ENCODE results near the gene TBC1D2. TPM values are rescaled to one million over a fixed set of nuclear protein-coding genes. Genes with fewer than 3 reads are reported as not detected.
"Not testable (repeated sequence)": the region's sequence is repeated elsewhere in the genome, so short reads cannot be mapped to it uniquely, and the experiment has no call there.

TBC1D2 gene, protein sequence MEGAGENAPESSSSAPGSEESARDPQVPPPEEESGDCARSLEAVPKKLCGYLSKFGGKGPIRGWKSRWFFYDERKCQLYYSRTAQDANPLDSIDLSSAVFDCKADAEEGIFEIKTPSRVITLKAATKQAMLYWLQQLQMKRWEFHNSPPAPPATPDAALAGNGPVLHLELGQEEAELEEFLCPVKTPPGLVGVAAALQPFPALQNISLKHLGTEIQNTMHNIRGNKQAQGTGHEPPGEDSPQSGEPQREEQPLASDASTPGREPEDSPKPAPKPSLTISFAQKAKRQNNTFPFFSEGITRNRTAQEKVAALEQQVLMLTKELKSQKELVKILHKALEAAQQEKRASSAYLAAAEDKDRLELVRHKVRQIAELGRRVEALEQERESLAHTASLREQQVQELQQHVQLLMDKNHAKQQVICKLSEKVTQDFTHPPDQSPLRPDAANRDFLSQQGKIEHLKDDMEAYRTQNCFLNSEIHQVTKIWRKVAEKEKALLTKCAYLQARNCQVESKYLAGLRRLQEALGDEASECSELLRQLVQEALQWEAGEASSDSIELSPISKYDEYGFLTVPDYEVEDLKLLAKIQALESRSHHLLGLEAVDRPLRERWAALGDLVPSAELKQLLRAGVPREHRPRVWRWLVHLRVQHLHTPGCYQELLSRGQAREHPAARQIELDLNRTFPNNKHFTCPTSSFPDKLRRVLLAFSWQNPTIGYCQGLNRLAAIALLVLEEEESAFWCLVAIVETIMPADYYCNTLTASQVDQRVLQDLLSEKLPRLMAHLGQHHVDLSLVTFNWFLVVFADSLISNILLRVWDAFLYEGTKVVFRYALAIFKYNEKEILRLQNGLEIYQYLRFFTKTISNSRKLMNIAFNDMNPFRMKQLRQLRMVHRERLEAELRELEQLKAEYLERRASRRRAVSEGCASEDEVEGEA
- total RNA-seq = 1.9 TPM

DNA sequence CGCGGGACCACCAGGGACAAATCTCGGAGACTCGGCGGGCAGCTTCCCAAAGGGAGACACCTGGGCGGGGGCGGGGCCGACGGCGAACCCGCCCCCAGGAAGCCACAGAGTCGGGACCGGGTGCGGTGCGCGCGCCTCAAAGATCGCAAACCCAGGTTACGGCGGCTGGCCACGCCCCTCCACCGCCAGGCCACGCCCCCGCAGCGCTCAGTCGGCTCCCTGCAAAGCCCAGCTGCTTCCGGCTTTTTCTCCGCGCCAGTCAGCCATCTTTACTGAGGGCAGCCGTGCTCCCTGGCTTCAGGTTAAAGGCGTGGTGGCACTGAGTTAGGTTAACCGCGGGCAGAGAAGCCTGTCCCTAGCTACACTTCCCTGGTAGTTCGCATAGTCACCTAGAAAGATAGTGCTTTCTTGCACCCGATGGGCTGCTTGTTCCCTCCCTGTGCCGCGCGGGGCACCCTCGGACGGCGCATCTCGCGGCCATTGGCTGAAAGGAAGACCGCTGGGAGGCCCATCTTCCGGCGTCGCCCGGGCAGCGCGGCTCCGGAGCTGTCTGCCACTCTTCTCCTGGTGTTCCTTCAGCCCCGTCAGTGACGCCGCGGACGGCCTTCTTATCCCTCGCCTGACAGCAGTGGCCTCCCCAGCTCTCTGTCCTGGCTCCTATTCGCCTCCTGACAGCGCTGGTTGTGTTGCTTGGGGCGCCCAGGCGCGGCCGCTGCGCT lies at the start of gene TBC1D2:
TBC1D2 (minus strand) TSS at position 72 of the 719 bp plus-strand sequence. CDS start 108 bp downstream, outside the sequence.
- peak; percentile 92 for DNase-seq

DNA sequence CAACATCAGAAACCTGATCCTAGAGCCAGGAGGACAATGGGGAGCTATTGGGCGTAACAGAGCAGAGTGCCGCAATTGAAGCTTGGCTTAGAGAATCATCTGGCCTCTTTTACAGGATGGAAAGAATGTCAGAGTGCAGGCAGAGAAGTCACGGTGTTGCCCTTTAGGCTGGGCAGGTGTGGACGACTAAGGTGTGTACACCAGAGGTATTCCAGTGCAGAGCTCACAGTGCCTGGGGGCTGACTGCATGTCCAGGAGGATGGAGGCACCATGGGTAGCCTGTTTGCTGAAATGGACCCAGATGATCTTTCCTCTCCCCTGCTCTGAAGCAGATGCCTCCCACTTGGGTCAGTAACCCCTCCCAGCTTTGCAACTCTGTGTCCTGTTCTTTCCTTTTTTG lies 48.9 kb upstream of the TBC1D2 start:
- no peak for DNase-seq

DNA sequence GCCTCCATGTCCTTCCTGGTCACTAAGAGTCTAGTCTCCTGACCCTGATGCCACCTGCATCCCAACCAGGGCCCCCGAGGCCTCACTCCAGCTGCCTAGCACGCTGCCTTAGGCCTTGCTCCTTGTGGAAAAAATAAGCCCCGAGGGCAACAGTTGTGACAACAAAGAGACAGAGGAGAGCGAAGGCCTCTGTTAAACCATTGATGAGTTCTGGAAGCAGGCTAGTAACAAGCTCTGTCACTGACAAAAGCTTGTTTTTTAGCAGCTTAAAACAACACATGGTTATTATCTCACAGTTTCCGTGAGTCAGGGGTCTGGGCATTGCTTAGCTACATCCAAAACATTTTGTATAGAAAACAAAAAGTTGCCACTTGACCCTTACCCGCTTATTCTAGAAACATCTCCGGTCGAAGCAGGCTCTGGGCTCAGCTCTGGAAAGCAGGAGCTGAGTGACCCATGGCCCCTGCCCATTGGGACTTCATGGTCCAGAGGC lies 48.2 kb upstream of the TBC1D2 start:
- no peak for DNase-seq

DNA sequence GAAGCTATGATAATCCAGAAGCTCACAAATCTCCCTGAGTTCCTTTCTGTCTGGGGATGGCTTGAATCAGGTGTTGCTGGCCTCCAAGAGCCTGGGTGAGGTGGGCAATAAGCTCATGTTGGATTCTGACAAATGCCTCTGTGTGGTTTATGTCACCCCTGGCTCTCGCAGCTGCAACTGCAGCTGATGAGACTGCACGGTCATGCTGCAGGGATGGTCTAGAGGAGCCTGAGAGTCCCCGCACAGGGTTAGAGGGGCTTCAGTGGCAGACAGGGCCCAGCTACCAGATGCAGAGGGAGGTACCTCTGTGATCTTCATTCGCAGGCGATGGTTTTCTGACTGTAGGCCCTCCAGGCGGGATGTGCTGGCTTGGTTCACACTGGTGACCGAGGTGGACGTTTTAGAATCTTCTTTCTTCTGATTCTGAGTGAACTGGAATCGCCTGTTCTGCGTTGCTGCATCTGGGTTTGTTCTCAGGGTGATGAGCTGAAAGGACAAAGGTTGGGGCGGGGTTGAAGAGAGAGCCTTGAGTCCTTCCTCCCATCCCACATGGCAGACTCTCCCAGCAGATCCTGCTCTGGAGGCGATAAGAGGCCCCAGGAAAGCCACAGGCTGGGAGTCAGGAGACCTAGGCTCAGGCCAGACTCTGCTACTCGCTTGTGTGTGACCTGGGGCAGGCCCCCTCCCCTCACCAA lies 47.6 kb upstream of the TBC1D2 start:
- no peak for DNase-seq

DNA sequence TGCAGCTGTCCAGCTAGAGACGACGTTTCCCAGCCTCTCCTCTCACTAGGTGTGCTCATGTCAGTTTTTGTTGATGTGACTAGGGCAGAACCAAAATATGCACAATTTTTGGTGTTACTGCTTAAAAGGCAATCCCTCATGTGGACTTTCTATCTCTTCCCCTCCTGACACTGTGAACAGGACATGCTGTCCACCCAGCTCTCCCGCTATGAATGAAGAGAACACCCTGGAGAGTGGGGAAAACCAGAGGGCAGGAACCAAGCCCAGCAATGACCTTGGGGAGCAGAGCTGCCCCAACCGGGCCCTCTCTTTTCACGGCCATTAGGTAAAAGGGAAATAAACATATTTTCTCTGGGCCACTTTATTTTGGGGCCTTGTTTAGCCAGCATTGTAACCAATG lies 46.7 kb upstream of the TBC1D2 start:
- no peak for DNase-seq

DNA sequence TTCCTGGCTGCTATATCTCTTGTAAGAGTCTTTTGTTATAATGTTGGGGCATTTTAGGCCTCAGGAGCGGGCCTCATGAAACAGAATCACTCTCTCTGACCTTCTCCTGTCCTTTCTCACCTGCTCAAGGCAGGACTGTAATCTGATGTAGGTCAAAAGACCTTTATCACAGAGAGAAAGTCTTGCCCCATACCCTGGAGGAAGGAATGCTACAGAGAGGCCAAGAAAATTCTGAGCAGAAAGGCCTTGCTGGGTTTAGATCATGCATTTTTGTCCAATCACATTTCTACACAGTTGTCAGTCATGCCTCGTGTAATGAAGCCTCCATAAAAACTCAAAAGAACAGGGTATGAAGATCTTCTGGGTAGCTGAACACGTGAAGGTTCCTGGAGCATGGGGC lies 45.2 kb upstream of the TBC1D2 start:
- no peak for DNase-seq

DNA sequence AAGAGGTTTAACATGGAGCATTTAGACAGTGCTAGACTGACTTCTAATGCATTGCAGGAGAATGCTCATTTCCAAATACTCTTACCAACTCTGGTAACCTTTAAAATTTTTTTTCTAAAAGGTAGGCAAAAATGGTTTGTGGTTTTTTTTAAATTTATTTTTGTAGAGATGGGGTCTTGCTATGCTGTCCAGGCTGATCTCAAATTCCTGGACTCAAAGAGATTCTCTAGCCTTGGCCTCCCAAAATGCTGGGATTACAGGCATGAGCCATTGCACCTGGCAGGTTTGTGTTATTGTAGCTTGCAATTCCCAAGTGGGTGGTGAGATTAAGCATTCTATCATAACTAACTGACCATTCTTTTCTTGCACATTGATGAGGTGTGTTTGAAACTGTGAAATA lies 43.0 kb upstream of the TBC1D2 start:
- no peak for DNase-seq

DNA sequence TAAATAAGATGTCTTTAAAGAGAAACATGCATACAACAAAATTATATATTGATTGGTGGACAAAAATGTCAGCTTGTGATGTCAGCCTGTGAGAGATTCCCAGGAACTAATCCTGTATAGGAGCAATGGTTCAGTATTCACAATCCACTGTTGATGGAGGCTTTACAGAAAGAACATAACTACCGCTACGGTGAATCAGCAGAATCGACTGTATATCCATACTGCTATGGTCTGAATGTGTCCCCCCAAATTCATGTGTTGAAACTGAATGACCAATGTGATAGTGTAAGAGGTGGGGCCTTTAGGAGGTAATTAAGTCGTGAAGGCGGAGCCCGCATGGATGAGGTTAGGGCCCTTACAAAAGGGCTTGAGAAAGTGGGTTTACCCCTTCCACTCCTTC lies 40.4 kb upstream of the TBC1D2 start:
- DNase-seq = no peak

DNA sequence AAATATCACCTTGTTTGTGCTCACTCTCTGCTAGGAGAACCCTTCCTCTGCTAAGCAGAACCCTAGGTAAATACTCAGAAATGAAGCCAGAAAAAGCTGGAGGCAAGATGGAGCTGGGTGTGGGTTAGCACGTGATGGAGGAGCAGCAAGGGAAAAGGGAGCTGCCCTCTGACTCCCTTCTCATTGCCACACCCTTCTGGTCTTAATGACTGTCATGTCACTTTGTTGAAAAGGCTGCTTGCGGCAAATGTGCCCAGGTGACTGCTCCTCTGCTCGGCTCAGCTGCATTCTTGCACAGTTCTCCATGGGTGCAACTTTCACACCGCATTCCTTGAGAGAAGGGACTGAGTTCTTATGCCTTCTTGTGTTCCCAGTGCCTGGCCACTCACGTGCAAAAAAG lies 36.4 kb upstream of the TBC1D2 start:
- no peak for DNase-seq

DNA sequence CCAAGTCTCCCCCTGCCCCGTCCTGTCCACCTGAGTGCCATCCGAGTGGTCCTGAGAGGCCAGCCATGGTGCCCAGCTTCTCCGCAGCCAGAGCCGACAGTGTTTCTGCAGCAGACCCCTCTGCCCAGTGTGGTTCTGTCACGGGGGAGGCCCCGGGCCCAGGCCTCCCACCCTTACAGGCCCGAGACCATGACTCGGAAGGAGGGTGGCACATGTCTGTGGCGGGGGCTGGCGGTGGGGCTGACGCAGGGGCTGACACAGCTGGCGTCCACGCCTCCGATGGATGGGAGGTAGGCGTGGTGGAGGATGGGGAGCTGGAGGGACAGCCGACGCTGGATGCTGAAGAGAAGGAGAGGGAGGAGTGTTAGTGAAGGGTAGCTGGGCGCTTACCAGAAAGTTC lies 35.0 kb upstream of the TBC1D2 start:
- DNase-seq = no peak

DNA sequence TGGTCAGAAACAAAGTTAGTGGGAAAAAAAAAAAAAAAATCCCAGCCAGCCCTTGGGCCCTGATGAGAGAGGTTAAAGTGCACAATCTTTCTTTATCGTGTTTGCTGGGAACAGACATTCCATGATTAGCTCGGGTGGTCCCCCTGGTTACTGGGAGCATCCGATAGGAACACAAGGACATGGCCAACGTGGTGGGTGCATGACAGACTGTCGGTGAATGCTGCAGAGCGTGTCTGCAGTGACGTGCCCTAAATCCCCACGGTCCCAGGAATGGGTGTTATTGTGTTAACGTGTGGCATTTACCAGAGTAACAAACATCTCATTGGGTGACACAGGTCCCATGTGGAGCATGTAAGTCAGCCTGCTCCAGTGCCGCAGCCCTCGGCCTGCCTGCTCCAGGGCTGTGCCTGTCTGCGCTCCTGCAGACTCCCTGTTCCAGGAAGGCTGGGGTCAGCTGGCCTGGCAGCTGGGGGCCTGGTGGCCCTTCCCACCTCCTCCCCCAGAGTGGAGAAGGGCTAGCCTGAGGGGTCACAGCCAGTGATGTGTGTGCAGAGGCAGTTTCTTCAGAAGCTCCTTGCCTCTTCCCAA lies 34.3 kb upstream of the TBC1D2 start:
- DNase-seq = no peak

DNA sequence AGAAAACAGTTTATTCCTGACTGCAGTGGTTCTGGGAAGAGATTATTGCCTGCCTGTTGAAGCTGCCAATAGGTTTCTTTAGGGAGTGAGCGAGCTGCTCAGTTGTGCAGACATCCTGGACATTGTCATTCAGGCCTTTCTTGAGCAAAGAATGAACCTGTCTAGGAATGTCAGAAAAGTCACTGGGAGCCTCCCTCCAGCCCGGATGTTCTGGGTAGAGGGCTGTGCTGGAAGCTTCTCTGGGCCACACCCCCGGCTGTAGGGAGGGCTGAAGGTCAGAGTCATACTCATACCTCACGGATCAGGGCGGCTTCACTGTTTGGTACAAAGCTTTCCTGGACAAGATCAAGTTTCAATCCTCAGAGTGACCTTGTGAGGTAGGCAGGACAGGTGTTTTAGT lies 33.4 kb upstream of the TBC1D2 start:
- DNase-seq = no peak

DNA sequence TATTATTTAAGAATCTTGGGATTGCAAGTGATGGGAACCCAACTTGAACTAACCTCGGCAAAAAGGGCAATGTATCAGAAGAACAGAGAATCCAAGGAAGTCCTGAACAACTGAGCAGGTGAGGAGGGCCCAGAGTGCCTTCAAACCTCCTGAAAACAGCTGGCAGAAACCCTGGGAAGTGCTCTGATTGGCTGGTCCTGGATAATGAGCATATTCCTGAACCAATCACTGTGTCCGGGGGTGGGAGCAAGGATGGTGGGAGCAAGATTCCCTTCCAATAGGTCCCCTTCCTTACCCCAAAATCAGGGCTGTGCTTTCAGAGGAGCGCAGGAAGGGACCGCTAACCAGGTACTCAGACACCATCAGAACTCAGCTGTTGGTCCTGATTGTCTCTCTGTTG lies 31.9 kb upstream of the TBC1D2 start:
- no peak for DNase-seq

DNA sequence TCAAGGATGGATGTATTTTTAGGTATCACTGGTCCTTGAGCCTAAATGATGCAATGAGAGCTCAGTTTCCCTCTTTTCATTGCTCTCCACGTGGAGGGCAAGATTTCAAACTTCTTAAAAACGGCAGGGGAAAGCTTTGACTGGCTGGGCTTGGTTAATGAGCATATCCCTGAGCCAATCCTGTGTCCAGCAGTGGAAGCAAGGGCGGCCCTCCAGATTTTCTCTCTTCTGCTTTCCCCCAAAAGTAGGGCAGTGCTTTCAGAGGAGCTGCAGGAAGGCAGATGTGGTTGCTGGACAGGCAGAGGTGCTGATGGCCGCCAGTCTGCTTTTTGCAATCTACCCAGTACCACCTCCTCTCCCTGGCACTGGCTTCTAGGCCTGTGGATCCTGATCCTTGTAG lies 30.0 kb upstream of the TBC1D2 start:
- peak; percentile 8 for DNase-seq

DNA sequence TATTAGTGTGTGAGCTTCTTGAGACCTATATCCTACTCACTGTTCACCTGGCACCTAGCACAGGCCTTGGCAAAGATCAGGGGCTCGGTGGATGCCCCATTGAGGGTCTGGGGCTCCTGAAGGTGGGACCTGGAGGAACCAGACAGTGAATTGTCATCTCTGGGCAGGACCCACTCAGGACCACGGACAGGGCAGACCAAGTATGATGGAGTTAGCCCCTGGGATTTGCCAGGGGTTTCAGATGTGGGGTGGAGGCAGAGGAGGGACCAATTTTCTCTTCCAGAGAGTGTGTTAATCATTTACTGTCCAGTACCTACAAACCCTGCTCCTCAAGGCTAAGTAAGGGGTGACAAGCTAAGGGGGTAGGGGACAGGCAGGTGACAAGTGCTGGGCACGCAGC lies 29.3 kb upstream of the TBC1D2 start:
- no peak for DNase-seq

DNA sequence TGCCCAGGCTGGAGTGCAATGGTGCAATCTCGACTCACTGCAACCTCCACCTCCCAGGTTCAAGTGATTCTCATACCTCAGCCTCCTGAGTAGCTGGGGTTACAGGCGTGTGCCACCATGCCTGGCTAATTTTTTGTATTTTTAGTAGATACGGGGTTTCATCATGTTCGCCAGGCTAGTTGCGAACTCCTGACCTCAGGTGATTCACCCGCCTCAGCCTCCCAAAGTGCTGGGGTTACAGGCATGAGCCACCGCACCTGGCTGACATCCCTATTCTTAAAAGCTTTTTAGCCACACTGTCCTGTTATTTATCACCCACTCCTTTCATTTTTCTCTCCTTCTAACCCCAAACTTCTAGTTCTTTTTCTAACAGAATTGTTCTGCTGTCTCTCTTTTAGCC lies 27.7 kb upstream of the TBC1D2 start:
- not testable (repeated sequence) for DNase-seq

DNA sequence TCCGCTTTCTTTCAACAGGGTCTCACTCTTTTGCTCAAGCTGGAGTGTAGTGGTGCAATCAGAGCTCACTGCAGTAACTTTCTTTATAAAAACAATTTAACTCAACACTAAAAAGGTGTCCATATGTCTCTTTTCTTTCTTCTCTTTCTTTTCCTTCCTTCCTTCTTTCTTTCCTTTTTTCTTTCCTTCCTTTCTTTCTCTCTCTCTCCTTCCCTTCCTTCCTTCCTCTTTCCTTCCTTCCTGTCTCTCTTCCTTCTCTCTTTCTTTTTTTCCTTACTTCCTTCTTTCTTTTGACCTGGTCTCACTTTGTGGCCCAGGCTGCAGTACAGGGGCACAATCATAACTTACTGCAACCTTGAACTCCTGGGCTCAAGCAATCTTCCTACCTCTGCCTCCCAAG lies 25.8 kb upstream of the TBC1D2 start:
- no peak for DNase-seq

DNA sequence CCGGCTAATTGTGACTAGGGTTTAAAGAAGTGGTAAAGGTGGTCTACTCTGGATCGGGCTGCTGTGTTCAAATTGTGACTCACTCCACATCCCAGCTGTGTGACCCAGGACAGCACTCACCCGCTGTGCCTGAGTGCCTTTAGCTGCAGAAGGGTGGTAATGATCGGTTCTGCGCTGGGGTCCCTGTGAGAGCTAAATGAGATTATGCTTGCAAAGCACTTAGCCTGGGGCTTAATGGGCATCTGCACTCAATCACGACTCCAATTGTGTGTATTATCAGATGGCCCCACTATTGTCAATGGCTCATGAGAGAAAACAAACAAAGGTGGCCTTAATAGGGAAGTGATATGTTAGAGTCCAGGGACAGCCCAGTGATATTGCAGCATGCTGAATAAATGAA lies 25.1 kb upstream of the TBC1D2 start:
- no peak for DNase-seq

DNA sequence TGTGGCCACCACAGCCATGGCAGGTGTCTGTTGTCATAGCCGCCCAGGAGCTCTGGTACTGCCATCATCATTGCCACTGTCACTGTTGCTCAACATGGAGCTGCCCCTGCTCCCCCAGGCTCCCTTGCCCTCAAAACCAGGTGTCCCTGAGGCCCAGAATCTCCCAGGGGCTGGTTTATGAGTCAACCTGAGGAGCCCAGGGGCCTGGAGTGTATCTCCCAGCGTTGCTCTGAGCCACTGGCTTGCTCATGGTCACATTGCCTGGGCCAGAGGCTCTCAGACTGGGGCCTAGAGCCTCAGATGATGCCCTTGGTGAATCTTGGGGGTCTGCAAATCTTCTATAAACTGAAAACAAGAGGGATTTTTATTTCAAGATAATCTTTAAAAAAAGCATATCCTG lies 24.7 kb upstream of the TBC1D2 start:
- no peak for DNase-seq

DNA sequence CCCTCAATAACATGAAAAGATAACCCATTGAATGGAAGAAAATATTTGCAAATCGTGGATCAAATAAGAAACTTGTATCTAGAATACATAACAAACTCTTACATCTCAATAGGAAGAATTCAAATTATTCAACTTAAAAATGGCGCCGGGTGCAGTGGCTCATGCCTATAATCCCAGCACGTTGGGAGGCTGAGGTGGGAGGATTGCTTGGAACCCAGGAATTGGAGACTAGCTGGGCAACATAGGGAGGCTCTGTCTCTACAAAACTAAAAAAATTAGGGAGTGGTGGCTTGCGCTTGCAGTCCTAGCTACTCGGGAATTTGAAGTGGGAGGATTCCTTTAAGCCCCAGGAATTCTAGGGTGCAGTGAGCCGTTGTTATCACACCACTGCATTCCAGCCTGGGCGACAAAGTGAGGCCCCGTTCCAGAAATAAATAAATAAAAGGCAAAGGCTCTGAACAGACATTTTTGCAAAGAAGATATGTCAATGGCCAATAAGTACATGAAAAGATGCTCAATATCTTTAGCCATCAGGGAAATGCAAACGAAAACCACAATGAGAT lies 21.5 kb upstream of the TBC1D2 start:
- no peak for DNase-seq

DNA sequence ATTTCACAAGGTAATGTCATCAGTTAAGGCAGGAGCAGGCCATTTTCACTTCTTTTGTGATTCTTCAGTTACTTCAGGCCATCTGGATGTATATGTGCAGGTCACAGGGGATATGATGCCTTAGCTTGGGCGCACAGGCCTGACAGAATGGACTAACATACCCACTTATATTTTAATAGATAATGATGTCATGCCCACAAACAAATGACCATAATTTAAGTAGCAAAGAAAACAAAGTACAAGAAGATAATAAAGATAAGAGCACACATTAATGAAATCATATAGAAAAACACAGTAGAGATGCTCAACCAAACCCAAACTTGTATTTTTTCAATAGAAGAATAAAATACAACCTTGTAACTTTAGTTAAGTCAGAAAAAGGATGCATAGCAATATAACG lies 19.7 kb upstream of the TBC1D2 start:
- DNase-seq = no peak

Measured in occipital lobe (tissue), 2 donors.